Endothelial cell of umbilical vein (primary cell): ENCODE data around the gene CCSAP. TPM values are rescaled to one million over a fixed set of nuclear protein-coding genes. Genes with fewer than 3 reads are reported as not detected.

Experiments
- BruUV-seq: library from RNA; stranded (reverse); fragments of 400-500 nt; replicated peaks from 2 replicates; lab custom pipeline; 2021; lab: Mats Ljungman, UMichigan
- CTCF ChIA-PET: fragments of 300-600, 350-600 bp; sonication (Branson Sonifier 250); formaldehyde crosslinking; loops from one replicate; lab custom pipeline; 2021; ENCODE audit warnings: antibody characterized with exemption, inconsistent platforms; lab: Charles Lee
- POLR2A ChIA-PET: fragments of 300-600, 350-600 bp; sonication (Branson Sonifier 250); formaldehyde crosslinking; loops from one replicate; lab custom pipeline; 2021; ENCODE audit warnings: antibody characterized with exemption, inconsistent platforms; lab: Charles Lee
- DNase-seq: peaks from one replicate; pipeline ENCODE4 v3.0.0-alpha.2; 2011; ENCODE audit warnings: low read depth, low spot score
- FAIRE-seq: peaks from 2 replicates; lab custom pipeline; 2011; peaks lifted over from hg19 to GRCh38; lab: Jason Lieb, UNC
- H2AFZ ChIP-seq: 2 replicates; pipeline ENCODE4 v1.6.0; 2012; ENCODE audit warnings: low read depth, low read length, control low read depth, inconsistent platforms
- H3K27ac ChIP-seq: 2 replicates; pipeline ENCODE4 v1.5.1; 2011; ENCODE audit warnings: low read depth, mild to moderate bottlenecking, control low read depth, low read length, moderate library complexity; ENCODE audit not compliant: insufficient read depth
- H3K27me3 ChIP-seq, 2 experiments: 2 replicates each; pipeline versions ENCODE4 v1.6.0 to v1.6.1; 2011; ENCODE audit warnings: low read length in 2 of 2, mixed read lengths in 1 of 2; ENCODE audit not compliant: control insufficient read depth in 2 of 2, insufficient read depth in 2 of 2
- H3K36me3 ChIP-seq, 2 experiments: 2 replicates in 1 of 2; 3 replicates in 1 of 2; pipeline ENCODE4 v1.5.1; 2011; ENCODE audit warnings: low read length in 2 of 2, mild to moderate bottlenecking in 1 of 2, moderate library complexity in 1 of 2; ENCODE audit not compliant: control insufficient read depth in 2 of 2, insufficient read depth in 2 of 2; ENCODE audit errors: extremely low read depth in 1 of 2
- H3K4me1 ChIP-seq: 3 replicates; pipeline ENCODE4 v1.5.1; 2011; ENCODE audit warnings: mild to moderate bottlenecking, low read length; ENCODE audit not compliant: control insufficient read depth, insufficient read depth; ENCODE audit errors: extremely low read depth
- H3K4me2 ChIP-seq: 2 replicates; pipeline ENCODE4 v1.6.1; 2011; ENCODE audit warnings: low read length, control low read depth, mixed read lengths; ENCODE audit not compliant: insufficient read depth
- H3K4me3 ChIP-seq, 3 experiments: fragments of 200-600 bp in 1 of 3; sonication (generic), shearing (Covaris generic) in 1 of 3; replicated peaks in 1 of 3; 2 replicates each; pipeline ENCODE4 v1.5.1; 2011 to 2016; ENCODE audit warnings: control low read depth in 3 of 3, low read length in 3 of 3, mild to moderate bottlenecking in 2 of 3, inconsistent platforms in 1 of 3, low read depth in 1 of 3, moderate library complexity in 1 of 3; ENCODE audit not compliant: insufficient read depth in 1 of 3
- H3K79me2 ChIP-seq: 2 replicates; pipeline ENCODE4 v1.6.0; 2012; ENCODE audit warnings: low read length, inconsistent platforms; ENCODE audit not compliant: control insufficient read depth, insufficient read depth
- H3K9ac ChIP-seq: replicated peaks from 2 replicates; pipeline ENCODE3; 2011; ENCODE audit warnings: low read length, control low read depth; ENCODE audit not compliant: insufficient read depth; ENCODE audit errors: extremely low read depth
- H3K9me1 ChIP-seq: replicated peaks from 3 replicates; pipeline ENCODE4 v1.6.0; 2011; ENCODE audit warnings: mild to moderate bottlenecking, low read length; ENCODE audit not compliant: control insufficient read depth, insufficient read depth; ENCODE audit errors: extremely low read depth
- H3K9me3 ChIP-seq: replicated peaks from 2 replicates; pipeline ENCODE4 v1.5.1; 2012; ENCODE audit warnings: low read length, inconsistent platforms; ENCODE audit not compliant: control insufficient read depth, insufficient read depth
- H4K20me1 ChIP-seq: replicated peaks from 2 replicates; pipeline ENCODE3; 2011; ENCODE audit warnings: mild to moderate bottlenecking, low read length; ENCODE audit not compliant: control insufficient read depth, insufficient read depth; ENCODE audit errors: extremely low read depth
- EZH2 ChIP-seq: IDR thresholded peaks from 2 replicates; pipeline ENCODE4 v1.6.1; 2012; ENCODE audit warnings: borderline replicate concordance, low read depth, mild to moderate bottlenecking, moderate library complexity, low read length, inconsistent platforms; ENCODE audit not compliant: severe bottlenecking
- FOS ChIP-seq: IDR thresholded peaks from 2 replicates; pipeline ENCODE4 v1.6.1; 2011; ENCODE audit warnings: mild to moderate bottlenecking, low read length, moderate library complexity, borderline replicate concordance; ENCODE audit not compliant: insufficient read depth
- GATA2 ChIP-seq: IDR thresholded peaks from 2 replicates; pipeline ENCODE4 v1.7.0; 2011; ENCODE audit warnings: low read depth, mild to moderate bottlenecking, moderate library complexity, mixed read lengths, low read length; ENCODE audit not compliant: insufficient read length, insufficient read depth
- JUN ChIP-seq: IDR thresholded peaks from 2 replicates; pipeline ENCODE4 v1.6.1; 2011; ENCODE audit warnings: borderline replicate concordance, low read depth; ENCODE audit not compliant: insufficient read length, insufficient read depth
- MAX ChIP-seq: IDR thresholded peaks from 2 replicates; pipeline ENCODE4 v1.6.1; 2011; ENCODE audit not compliant: insufficient read depth, insufficient read length
- MYC ChIP-seq: IDR thresholded peaks from one replicate; pipeline ENCODE4 v1.6.1; 2011; ENCODE audit warnings: mild to moderate bottlenecking, low read depth, low read length
- POLR2A ChIP-seq: IDR thresholded peaks from 2 replicates; pipeline ENCODE4 v1.6.1; 2012; ENCODE audit warnings: low read depth, mild to moderate bottlenecking, control low read depth, low read length
- POLR2AphosphoS5 ChIP-seq: IDR thresholded peaks from 2 replicates; pipeline ENCODE4 v1.6.1; 2012; ENCODE audit warnings: low read depth, mild to moderate bottlenecking, control low read depth, low read length, moderate library complexity; ENCODE audit not compliant: insufficient read depth
- dilution Hi-C: fragments of 300-500 bp; cut with MboI; formaldehyde crosslinking; loops from one replicate; pipeline ENCODE4 v1.15.0; 2019; ENCODE audit warnings: low sequenced_read_pairs; ENCODE audit not compliant: extremely low pct_ligation_motif_present
- intact Hi-C: fragments of 100-400 bp; cut with micrococcal nuclease; formaldehyde crosslinking; loops from one replicate; pipeline ENCODE4 v1.10.0; 2022
- polyA plus RNA-seq, 4 experiments: library from polyadenylated mRNA; depleted of rRNA in 3 of 4; stranded (reverse) in 3 of 4; unstranded in 1 of 4; fragments of >200 nt; gene quantifications; 2 replicates each; pipeline versions ENCODE4 v1.2.1 to v1.2.3, GENCODE V29; 2011 to 2012; ENCODE audit warnings: missing spikeins in 1 of 4
- total RNA-seq: library from RNA; stranded (reverse); gene quantifications from 2 replicates; pipeline ENCODE4 v1.2.3, GENCODE V29; 2021
- TF ChIP-seq, protein P1 (sequence below), 2 donors: IDR thresholded peaks; 1 replicate in 1 of 2; 2 replicates in 1 of 2; pipeline ENCODE4 v1.5.1; 2011; ENCODE audit warnings: low read length in 2 of 2, mild to moderate bottlenecking in 2 of 2, moderate library complexity in 2 of 2, control low read depth in 1 of 2, inconsistent platforms in 1 of 2, low read depth in 1 of 2; ENCODE audit not compliant: insufficient read depth in 1 of 2; ENCODE audit errors: extremely low read depth in 1 of 2

The CCSAP gene
- total and polyA plus RNA-seq, 2 donors (not counting 3 experiments of a cell fraction or from before 2014, with no cell fraction given): 1.3 to 5.7 TPM

GRCh38 chr1:229377429-229377828 lies 34.6 kb upstream of the CCSAP start:
- H3K4me2 ChIP-seq: no peak overlapping the region
- no TSS peak for BruUV-seq
- TF ChIP-seq EZH2 (no peak), FOS (no peak), JUN (no peak), MAX (no peak), MYC (no peak)
- TF ChIP-seq, protein P1, sequence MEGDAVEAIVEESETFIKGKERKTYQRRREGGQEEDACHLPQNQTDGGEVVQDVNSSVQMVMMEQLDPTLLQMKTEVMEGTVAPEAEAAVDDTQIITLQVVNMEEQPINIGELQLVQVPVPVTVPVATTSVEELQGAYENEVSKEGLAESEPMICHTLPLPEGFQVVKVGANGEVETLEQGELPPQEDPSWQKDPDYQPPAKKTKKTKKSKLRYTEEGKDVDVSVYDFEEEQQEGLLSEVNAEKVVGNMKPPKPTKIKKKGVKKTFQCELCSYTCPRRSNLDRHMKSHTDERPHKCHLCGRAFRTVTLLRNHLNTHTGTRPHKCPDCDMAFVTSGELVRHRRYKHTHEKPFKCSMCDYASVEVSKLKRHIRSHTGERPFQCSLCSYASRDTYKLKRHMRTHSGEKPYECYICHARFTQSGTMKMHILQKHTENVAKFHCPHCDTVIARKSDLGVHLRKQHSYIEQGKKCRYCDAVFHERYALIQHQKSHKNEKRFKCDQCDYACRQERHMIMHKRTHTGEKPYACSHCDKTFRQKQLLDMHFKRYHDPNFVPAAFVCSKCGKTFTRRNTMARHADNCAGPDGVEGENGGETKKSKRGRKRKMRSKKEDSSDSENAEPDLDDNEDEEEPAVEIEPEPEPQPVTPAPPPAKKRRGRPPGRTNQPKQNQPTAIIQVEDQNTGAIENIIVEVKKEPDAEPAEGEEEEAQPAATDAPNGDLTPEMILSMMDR (IDR thresholded peaks at IDR 0.05; ENCODE audit: extremely low read depth in 1 of 2, insufficient read depth in 1 of 2, low read depth in 1 of 2, low read length in 2 of 2): no peak
- H3K79me2 ChIP-seq: no peaks in the 10 kb centered on the region
- FAIRE-seq: no peak
- dilution Hi-C loops (no loop called here), intact Hi-C loops (no loop called here)
- no peak overlapping the region for H3K9ac ChIP-seq
- no peak overlapping the region for H2AFZ ChIP-seq
- H3K9me1 ChIP-seq: no peaks in the 10 kb centered on the region
- no peaks in the 10 kb centered on the region for H3K27me3 ChIP-seq
- no peak overlapping the region for H3K4me3 ChIP-seq
- no peaks in the 10 kb centered on the region for H3K36me3 ChIP-seq
- no peaks in the 10 kb centered on the region for H4K20me1 ChIP-seq
- no peaks in the 10 kb centered on the region for H3K9me3 ChIP-seq
- ChIA-PET POLR2A (no interaction called here), CTCF (no interaction called here)
- H3K27ac ChIP-seq: no peak overlapping the region
- H3K4me1 ChIP-seq: no peaks in the 10 kb centered on the region
- no peak for DNase-seq

DNA sequence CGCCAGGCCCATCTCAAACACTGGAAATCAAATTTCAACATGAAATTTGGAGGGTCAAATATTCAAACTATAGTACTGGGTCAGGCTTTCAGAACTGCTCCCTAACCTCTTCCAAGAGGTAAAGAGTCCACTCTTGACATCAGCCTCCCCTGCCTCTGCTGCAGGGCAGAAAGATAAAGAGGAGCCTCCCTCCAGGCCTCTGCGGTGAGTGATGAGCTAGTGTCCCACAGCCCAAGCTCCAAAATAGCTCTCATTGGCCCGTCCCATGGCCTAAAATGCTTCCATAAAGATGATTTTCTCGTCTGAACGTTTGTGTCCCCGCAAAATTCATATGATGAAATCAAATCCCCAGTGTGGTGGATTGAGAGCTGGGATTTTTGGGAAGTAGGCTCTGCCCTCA lies 33.7 kb upstream of the CCSAP start:
- dilution Hi-C loops: no loop called here

More for the DNA sequence above, 33.7 kb upstream of the CCSAP start:
- ChIA-PET POLR2A (no interaction called here), CTCF (no interaction called here)
- no peak for FAIRE-seq
- H2AFZ ChIP-seq: no peak overlapping the region
- no peaks in the 10 kb centered on the region for H3K9me3 ChIP-seq
- H3K4me2 ChIP-seq: no peak overlapping the region
- no peaks in the 10 kb centered on the region for H3K36me3 ChIP-seq
- no peak overlapping the region for H3K4me3 ChIP-seq
- no peaks in the 10 kb centered on the region for H4K20me1 ChIP-seq
- peaks cover 2% of the 10 kb centered on the region in 2 experiments for H3K27me3 ChIP-seq
- intact Hi-C loops: no loop called here
- H3K9ac ChIP-seq: no peak overlapping the region
- no TSS peak for BruUV-seq
- no peak for TF ChIP-seq EZH2
- TF ChIP-seq POLR2A: no peak
- TF ChIP-seq MAX: no peak
- TF ChIP-seq GATA2: no peak
- TF ChIP-seq FOS: no peak
- TF ChIP-seq, protein P1 (IDR thresholded peaks at IDR 0.05; ENCODE audit: extremely low read depth in 1 of 2, insufficient read depth in 1 of 2, low read depth in 1 of 2, low read length in 2 of 2): no peak
- TF ChIP-seq POLR2AphosphoS5: no peak
- no peak for TF ChIP-seq MYC
- TF ChIP-seq JUN: no peak
- DNase-seq: no peak
- H3K27ac ChIP-seq: no peak overlapping the region
- no peaks in the 10 kb centered on the region for H3K79me2 ChIP-seq
- no peaks in the 10 kb centered on the region for H3K4me1 ChIP-seq
- no peaks in the 10 kb centered on the region for H3K9me1 ChIP-seq
